Measurements from ENCODE around the gene LIPC. TPM values are rescaled to one million over a fixed set of nuclear protein-coding genes. Genes with fewer than 3 reads are reported as not detected.

LIPC gene
- total RNA-seq, 1 donor from 2014 or later: not detected

- Mint-ChIP-seq H3K36me3 (no peaks in the 10 kb centered on the region), H3K27me3 (ENCODE audit: low read depth) (no peaks in the 10 kb centered on the region), H3K27ac (no peak overlapping the region), H3K4me1 (peaks cover 11% of the 10 kb centered on the region), H3K9me3 (no peaks in the 10 kb centered on the region), H3K4me3 (no peak overlapping the region)
- TF ChIP-seq CTCF (IDR thresholded peaks at IDR 0.05; ENCODE audit: unreplicated experiment): no peak
- no peak for DNase-seq (ENCODE audit: low spot score in 2 of 2, unreplicated experiment in 2 of 2)
These were observed 25.9 kb upstream of the LIPC start for GRCh38 chr15:58405865-58406264.

- Mint-ChIP-seq H3K9me3 (peaks cover 4% of the 10 kb centered on the region), H3K27me3 (ENCODE audit: low read depth) (no peaks in the 10 kb centered on the region), H3K36me3 (no peaks in the 10 kb centered on the region), H3K4me3 (no peak overlapping the region), H3K4me1 (peaks cover 11% of the 10 kb centered on the region), H3K27ac (no peak overlapping the region)
- no peak for DNase-seq (ENCODE audit: low spot score in 2 of 2, unreplicated experiment in 2 of 2)
- no peak for TF ChIP-seq CTCF (IDR thresholded peaks at IDR 0.05; ENCODE audit: unreplicated experiment)
These were observed 25.0 kb upstream of the LIPC start for GRCh38 chr15:58406811-58407210.

- H3K4me1 Mint-ChIP-seq: peaks cover 9% of the 10 kb centered on the region
- H3K27ac Mint-ChIP-seq: no peak overlapping the region
- TF ChIP-seq CTCF (IDR thresholded peaks at IDR 0.05; ENCODE audit: unreplicated experiment): no peak
- no peak overlapping the region for H3K4me3 Mint-ChIP-seq
- peaks cover 4% of the 10 kb centered on the region for H3K9me3 Mint-ChIP-seq
- H3K27me3 Mint-ChIP-seq (ENCODE audit: low read depth): no peaks in the 10 kb centered on the region
- H3K36me3 Mint-ChIP-seq: no peaks in the 10 kb centered on the region
- no peak for DNase-seq (ENCODE audit: low spot score in 2 of 2, unreplicated experiment in 2 of 2)
These were observed 24.5 kb upstream of the LIPC start for GRCh38 chr15:58407236-58407775.

GRCh38 chr15:58407778-58408177, 24.0 kb upstream of the LIPC start:
- Mint-ChIP-seq H3K9me3 (peaks cover 4% of the 10 kb centered on the region), H3K4me3 (no peak overlapping the region), H3K4me1 (peaks cover 6% of the 10 kb centered on the region), H3K27me3 (ENCODE audit: low read depth) (no peaks in the 10 kb centered on the region), H3K27ac (no peak overlapping the region), H3K36me3 (no peaks in the 10 kb centered on the region)
- no peak for TF ChIP-seq CTCF (IDR thresholded peaks at IDR 0.05; ENCODE audit: unreplicated experiment)
- no peak for DNase-seq (ENCODE audit: low spot score in 2 of 2, unreplicated experiment in 2 of 2)

- Mint-ChIP-seq H3K9me3 (peaks cover 4% of the 10 kb centered on the region), H3K36me3 (no peaks in the 10 kb centered on the region), H3K4me1 (peaks cover 6% of the 10 kb centered on the region), H3K4me3 (no peak overlapping the region), H3K27me3 (ENCODE audit: low read depth) (no peaks in the 10 kb centered on the region), H3K27ac (no peak overlapping the region)
- no peak for DNase-seq (ENCODE audit: low spot score in 2 of 2, unreplicated experiment in 2 of 2)
- no peak for TF ChIP-seq CTCF (IDR thresholded peaks at IDR 0.05; ENCODE audit: unreplicated experiment)
These were observed 21.9 kb upstream of the LIPC start for GRCh38 chr15:58409861-58410260.

GRCh38 chr15:58410353-58410752, 21.4 kb upstream of the LIPC start:
- Mint-ChIP-seq H3K4me3 (no peak overlapping the region), H3K9me3 (peaks cover 4% of the 10 kb centered on the region), H3K4me1 (peaks cover 6% of the 10 kb centered on the region)

More at GRCh38 chr15:58410353-58410752, 21.4 kb upstream of the LIPC start:
- Mint-ChIP-seq H3K27me3 (ENCODE audit: low read depth) (no peaks in the 10 kb centered on the region), H3K36me3 (no peaks in the 10 kb centered on the region), H3K27ac (peak overlapping the region; percentile 12)
- no peak for DNase-seq (ENCODE audit: low spot score in 2 of 2, unreplicated experiment in 2 of 2)
- no peak for TF ChIP-seq CTCF (IDR thresholded peaks at IDR 0.05; ENCODE audit: unreplicated experiment)

Measured in mesothelial cell of epicardium (in vitro differentiated cells).